Kidney epithelial cell (primary cell): ENCODE data around the gene VWA5B1. TPM values are rescaled to one million over a fixed set of nuclear protein-coding genes. Genes with fewer than 3 reads are reported as not detected.

Source experiments
- DNase-seq: peaks from one replicate; pipeline ENCODE4 v3.0.0-alpha.2; 2010; ENCODE audit warnings: low read depth
- H3K27me3 ChIP-seq: 2 replicates; pipeline ENCODE4 v1.6.0; 2011; ENCODE audit warnings: low read length; ENCODE audit not compliant: control insufficient read depth, insufficient read depth
- H3K36me3 ChIP-seq: 2 replicates; pipeline ENCODE4 v1.5.1; 2011; ENCODE audit warnings: low read length; ENCODE audit not compliant: control insufficient read depth, insufficient read depth
- H3K4me3 ChIP-seq: 2 replicates; pipeline ENCODE4 v1.5.1; 2011; ENCODE audit warnings: low read depth, mild to moderate bottlenecking, control low read depth, low read length
- total RNA-seq: library from RNA; depleted of rRNA; stranded (reverse); fragments of >200 nt; gene quantifications from 2 replicates; pipeline ENCODE4 v1.2.3, GENCODE V29; 2015
- TF ChIP-seq, protein P1 (sequence below): IDR thresholded peaks from 2 replicates; pipeline ENCODE4 v1.5.1; 2011; ENCODE audit warnings: mild to moderate bottlenecking, moderate library complexity, low read length, control low read depth, inconsistent platforms; ENCODE audit not compliant: insufficient read depth, poor library complexity, severe bottlenecking

Gene VWA5B1
- total RNA-seq, 1 donor from 2014 or later = not detected

DNA sequence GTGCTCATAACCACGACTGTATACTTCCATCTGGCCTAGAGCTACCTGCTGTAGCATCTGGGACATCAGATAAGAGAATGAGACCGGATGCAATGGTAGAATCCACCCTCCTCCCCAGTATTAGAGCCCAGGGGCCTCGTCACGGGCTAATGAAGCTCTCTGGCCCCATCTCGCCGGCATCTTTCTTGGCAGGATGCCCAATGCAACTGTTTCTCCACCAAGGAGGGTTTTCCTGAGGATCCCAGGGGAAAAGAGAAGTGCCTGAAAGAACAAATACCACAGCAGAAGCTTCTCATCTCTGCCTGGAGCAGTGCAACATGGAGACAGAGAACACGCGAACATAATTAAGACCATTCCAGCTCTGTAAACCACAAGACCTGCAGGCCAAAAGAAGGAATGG is 80.0 kb downstream of the VWA5B1 start:
- Histone ChIP-seq H3K36me3 (no peaks in the 10 kb centered on the region), H3K27me3 (peaks cover 35% of the 10 kb centered on the region), H3K4me3 (no peak overlapping the region)
- TF ChIP-seq, protein P1, sequence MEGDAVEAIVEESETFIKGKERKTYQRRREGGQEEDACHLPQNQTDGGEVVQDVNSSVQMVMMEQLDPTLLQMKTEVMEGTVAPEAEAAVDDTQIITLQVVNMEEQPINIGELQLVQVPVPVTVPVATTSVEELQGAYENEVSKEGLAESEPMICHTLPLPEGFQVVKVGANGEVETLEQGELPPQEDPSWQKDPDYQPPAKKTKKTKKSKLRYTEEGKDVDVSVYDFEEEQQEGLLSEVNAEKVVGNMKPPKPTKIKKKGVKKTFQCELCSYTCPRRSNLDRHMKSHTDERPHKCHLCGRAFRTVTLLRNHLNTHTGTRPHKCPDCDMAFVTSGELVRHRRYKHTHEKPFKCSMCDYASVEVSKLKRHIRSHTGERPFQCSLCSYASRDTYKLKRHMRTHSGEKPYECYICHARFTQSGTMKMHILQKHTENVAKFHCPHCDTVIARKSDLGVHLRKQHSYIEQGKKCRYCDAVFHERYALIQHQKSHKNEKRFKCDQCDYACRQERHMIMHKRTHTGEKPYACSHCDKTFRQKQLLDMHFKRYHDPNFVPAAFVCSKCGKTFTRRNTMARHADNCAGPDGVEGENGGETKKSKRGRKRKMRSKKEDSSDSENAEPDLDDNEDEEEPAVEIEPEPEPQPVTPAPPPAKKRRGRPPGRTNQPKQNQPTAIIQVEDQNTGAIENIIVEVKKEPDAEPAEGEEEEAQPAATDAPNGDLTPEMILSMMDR = no peak
- DNase-seq = no peak

DNA sequence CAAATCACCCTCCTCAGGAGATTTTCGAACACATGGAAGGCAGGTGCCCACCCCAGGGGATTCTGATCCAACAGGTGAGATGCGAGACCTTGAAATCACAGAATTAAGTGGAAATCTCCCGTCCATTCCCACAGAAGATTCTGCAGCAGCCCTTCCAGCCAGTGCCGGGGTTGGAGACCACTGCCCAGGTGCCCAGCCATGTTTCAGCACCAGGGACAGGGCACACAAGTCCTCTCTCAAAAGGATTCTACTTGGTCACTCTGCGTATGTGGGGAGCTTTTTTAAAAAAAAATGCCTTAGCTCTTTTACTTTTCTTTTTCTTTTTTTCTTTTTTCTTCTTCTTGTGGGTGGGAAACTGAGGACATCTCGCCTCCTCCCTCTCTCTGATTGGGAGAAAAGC is 80.7 kb downstream of the VWA5B1 start:
- Histone ChIP-seq H3K4me3 (no peak overlapping the region), H3K27me3 (peaks cover 27% of the 10 kb centered on the region), H3K36me3 (no peaks in the 10 kb centered on the region)
- DNase-seq = no peak
- TF ChIP-seq, protein P1 = no peak

DNA sequence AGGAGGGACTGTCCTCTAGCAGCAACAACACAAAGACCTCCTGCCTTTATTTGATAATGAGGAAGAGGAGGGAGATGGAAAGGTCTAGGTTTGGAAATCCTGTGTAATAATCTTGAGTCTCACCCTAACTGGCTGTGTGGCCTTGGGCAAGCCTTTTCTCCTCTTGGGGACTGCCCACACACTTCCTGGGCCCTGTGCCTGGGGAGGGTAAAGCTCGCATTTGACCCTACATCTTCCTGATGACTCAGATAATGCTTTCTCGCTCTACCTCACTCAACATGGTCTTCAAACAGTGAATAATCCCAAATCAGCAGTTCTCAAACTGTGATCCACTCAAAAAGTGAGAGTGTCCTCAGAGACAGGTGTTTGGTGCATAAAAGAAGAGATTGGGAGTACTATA is 81.2 kb downstream of the VWA5B1 start:
- Histone ChIP-seq H3K36me3 (no peaks in the 10 kb centered on the region), H3K4me3 (no peak overlapping the region), H3K27me3 (peaks cover 23% of the 10 kb centered on the region)
- DNase-seq = no peak
- TF ChIP-seq, protein P1 = no peak

DNA sequence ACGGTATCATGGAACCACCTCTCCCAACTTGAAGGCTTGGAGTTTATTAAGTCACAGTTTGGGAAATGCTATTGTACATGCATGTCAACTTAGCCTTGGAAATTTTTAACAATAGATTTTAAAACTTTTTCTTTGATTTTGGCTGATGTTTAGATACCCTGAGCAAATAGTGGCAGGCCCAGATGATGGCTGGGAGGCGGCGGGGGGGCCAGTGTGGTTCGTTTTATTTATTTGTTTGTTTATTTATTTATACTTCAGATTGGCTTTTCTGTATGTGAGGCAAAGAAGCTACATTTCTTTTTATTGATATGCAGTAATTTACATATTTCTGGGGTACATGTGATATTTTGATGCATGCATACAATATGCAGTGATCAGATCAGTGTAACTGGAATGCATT is 82.0 kb downstream of the VWA5B1 start:
- Histone ChIP-seq H3K27me3 (peaks cover 15% of the 10 kb centered on the region), H3K36me3 (no peaks in the 10 kb centered on the region), H3K4me3 (no peak overlapping the region)
- TF ChIP-seq, protein P1 = no peak
- no peak for DNase-seq

DNA sequence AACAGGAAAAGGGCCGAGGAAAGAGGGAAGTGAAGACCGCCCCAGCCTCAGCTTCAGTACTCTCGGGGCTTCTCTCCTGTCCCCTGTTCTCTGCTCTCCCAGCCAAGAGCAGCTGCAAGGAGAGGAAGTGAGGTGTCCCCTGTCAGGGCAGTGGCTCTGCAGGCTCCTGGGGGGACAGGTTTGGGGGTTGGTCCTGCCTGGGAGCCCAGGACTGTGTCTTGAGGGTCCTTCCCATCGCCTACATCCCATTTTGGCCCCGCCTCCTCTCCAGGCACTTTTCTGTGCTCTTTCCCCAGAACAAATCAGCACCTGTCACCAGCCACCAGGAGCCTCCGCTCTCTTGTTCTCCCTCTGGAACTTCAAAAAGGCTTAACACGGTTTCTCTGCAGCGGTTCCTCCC is 82.6 kb downstream of the VWA5B1 start:
- Histone ChIP-seq H3K27me3 (peaks cover 11% of the 10 kb centered on the region), H3K36me3 (no peaks in the 10 kb centered on the region), H3K4me3 (no peak overlapping the region)
- DNase-seq = no peak
- TF ChIP-seq, protein P1 = no peak

DNA sequence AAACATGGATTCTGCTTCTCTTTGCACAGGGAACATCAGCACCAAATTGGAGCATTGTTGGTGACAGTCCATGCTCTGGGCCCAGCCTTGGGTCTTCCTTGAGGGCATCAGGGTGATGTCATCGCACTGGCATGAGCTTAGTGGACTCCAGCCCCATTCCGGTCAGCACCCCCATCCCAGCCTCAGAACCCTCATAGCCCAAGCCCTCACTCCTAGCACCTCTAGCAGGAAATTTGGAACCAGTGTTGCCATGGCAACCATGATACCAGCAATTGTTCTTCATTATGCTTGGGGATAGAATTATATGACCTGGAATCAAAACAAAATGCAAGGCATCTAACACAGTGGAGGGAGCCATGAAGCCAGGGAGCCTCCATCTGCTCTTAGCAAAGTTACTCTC is 83.1 kb downstream of the VWA5B1 start:
- TF ChIP-seq, protein P1 = no peak

More for the DNA sequence above, 83.1 kb downstream of the VWA5B1 start:
- no peaks in the 10 kb centered on the region for H3K36me3 ChIP-seq
- no peak for DNase-seq
- no peak overlapping the region for H3K4me3 ChIP-seq
- peaks cover 10% of the 10 kb centered on the region for H3K27me3 ChIP-seq
